ENCODE data around the gene MAP2K5. TPM values are rescaled to one million over a fixed set of nuclear protein-coding genes. Genes with fewer than 3 reads are reported as not detected.

Gene MAP2K5
- total and polyA plus RNA-seq, 7 donors: 11.3 to 19.4 (median 14.3) TPM

GRCh38 chr15:67782691-67782991 is 240.1 kb downstream of the MAP2K5 start:
- no peak overlapping the region for H3K27ac ChIP-seq
- H3K27me3 ChIP-seq: no peaks in the 10 kb centered on the region
- 68 to 86% methylated on average over 7 of the region's 7 CpGs for WGBS, 2 donors
- no peak for TF ChIP-seq EP300 (IDR thresholded peaks at IDR 0.05)
- no peak for TF ChIP-seq POLR2A (IDR thresholded peaks at IDR 0.05)
- H3K9me3 ChIP-seq: no peaks in the 10 kb centered on the region
- no peak overlapping the region for H3K4me3 ChIP-seq
- intact Hi-C loops (cut with DNase I): no loop called here
- H3K4me1 ChIP-seq: no peaks in the 10 kb centered on the region
- peaks cover 0 to 4% (median 0%) of the 10 kb centered on the region in 4 donors for H3K36me3 ChIP-seq
- DNase-seq: no peak

GRCh38 chr15:67783303-67783702 is 240.8 kb downstream of the MAP2K5 start:
- peaks cover 0 to 4% (median 0%) of the 10 kb centered on the region in 4 donors for H3K36me3 ChIP-seq
- 50 to 87% methylated on average over 7 of the region's 7 CpGs for WGBS, 2 donors
- intact Hi-C loops (cut with DNase I): no loop called here
- no peak overlapping the region for H3K4me3 ChIP-seq
- TF ChIP-seq POLR2AphosphoS5 (IDR thresholded peaks at IDR 0.05) (no peak), POLR2A (IDR thresholded peaks at IDR 0.05) (no peak), EP300 (IDR thresholded peaks at IDR 0.05) (no peak), CTCF (IDR thresholded peaks at IDR 0.05) (no peak)
- no peaks in the 10 kb centered on the region for H3K4me1 ChIP-seq
- no peaks in the 10 kb centered on the region for H3K9me3 ChIP-seq
- no peak overlapping the region for H3K27ac ChIP-seq
- no peak for DNase-seq
- no peaks in the 10 kb centered on the region for H3K27me3 ChIP-seq

DNA sequence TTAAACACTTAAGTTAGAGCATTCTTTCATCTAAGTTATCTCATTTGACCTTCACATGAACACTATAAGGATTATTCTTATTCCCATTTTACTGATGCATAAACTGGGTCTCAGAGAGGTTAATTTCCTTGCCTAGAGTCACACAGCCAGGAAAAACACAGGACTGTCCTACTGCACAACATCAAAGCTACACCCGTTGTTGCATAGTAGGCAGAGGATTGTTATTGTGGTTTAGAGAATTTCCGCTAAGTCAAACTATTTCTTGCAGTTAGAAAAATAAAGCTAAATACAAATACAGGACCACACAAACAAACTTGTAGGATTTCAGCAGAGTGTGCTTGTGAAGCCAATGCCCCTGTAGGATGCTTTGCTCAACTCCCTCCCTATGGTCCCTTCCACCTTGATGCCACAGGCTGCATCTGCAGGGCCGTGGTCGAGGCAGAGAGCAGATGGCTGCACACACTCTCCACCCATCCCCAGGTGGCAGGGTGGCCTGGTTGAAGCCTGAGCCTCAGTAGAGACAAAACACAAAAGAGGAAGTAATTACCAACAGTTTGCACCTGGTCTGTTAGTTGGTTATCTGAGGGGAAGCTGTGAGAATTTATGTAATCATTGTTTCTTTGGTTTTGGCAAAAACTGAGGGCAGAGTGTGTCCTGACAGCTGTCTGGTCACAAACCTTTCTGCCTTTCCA is 241.7 kb downstream of the MAP2K5 start:
- Histone ChIP-seq H3K4me1 (no peaks in the 10 kb centered on the region), H3K27ac (no peak overlapping the region), H3K4me3 (no peak overlapping the region), H3K36me3 (peaks cover 0 to 4% (median 0%) of the 10 kb centered on the region in 4 donors), H3K9me3 (no peaks in the 10 kb centered on the region), H3K27me3 (no peaks in the 10 kb centered on the region)
- intact Hi-C loops (cut with DNase I): no loop called here
- no peak for DNase-seq
- 33 to 48% methylated on average over 4 of the region's 4 CpGs for WGBS, 2 donors
- TF ChIP-seq POLR2A (IDR thresholded peaks at IDR 0.05): no peak
- TF ChIP-seq CTCF (IDR thresholded peaks at IDR 0.05): no peak
- TF ChIP-seq EP300 (IDR thresholded peaks at IDR 0.05): no peak
- no peak for TF ChIP-seq POLR2AphosphoS5 (IDR thresholded peaks at IDR 0.05)

DNA sequence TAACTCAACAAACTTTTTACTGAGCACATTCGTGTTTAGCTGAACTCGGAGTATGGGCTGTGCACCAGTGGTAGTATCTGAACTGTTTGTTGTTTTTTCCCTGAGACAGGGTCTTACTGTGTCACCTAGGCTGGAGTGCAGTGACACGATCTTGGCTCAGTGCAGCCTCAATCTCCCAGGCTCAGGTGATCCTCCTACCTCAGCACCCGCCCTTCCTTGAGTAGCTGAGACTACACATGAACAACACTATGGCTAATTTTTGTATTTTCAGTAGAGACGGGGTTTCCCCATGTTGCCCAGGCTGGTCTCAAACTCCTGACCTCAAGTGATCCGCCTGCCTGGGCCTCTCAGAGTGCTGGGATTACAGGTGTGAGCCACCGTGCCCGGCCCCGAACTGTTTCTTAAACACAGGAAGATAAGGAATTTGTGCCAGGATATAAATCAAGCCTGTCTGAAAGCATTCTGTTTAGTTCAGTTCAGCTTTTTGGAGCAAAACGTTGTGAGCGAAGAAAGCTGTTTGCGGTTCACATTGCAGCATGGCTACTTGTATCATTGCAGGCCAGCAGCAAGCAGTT is 242.4 kb downstream of the MAP2K5 start:
- Histone ChIP-seq H3K4me1 (no peaks in the 10 kb centered on the region), H3K9me3 (no peaks in the 10 kb centered on the region), H3K27me3 (no peaks in the 10 kb centered on the region), H3K36me3 (peaks cover 0 to 4% (median 0%) of the 10 kb centered on the region in 4 donors), H3K4me3 (no peak overlapping the region), H3K27ac (no peak overlapping the region)
- intact Hi-C loops (cut with DNase I): no loop called here
- WGBS, 2 donors: 70 to 86% methylated on average over 12 of the region's 12 CpGs
- TF ChIP-seq POLR2AphosphoS5 (IDR thresholded peaks at IDR 0.05) (no peak), POLR2A (IDR thresholded peaks at IDR 0.05) (no peak), EP300 (IDR thresholded peaks at IDR 0.05) (no peak), CTCF (IDR thresholded peaks at IDR 0.05) (no peak)
- no peak for DNase-seq

DNA sequence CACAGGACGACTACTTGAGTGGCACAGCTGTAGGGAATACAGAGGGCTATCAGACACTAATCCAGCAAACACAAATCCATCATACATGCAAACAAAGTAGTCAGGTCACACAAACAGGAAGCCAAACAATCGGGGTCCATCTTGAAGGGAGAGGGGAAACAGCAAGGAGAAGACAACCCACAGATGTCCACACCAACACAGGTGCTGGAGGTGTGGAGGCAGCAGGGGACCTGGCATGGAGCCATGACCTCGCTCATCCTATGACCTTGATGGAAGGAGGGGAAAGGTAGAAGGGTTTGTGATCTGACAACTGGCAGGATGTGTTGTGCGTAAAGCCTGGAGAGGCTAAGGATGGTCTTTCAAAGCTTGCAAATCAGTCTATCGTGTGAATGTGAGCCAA is 242.9 kb downstream of the MAP2K5 start:
- 75 to 85% methylated on average over 5 of the region's 5 CpGs for WGBS, 2 donors
- Histone ChIP-seq H3K27ac (no peak overlapping the region), H3K36me3 (peaks cover 0 to 4% (median 0%) of the 10 kb centered on the region in 4 donors), H3K27me3 (no peaks in the 10 kb centered on the region), H3K9me3 (no peaks in the 10 kb centered on the region), H3K4me1 (no peaks in the 10 kb centered on the region), H3K4me3 (no peak overlapping the region)
- DNase-seq: no peak
- intact Hi-C loops (cut with DNase I): no loop called here
- TF ChIP-seq POLR2AphosphoS5 (IDR thresholded peaks at IDR 0.05) (no peak), EP300 (IDR thresholded peaks at IDR 0.05) (no peak), CTCF (IDR thresholded peaks at IDR 0.05) (no peak), POLR2A (IDR thresholded peaks at IDR 0.05) (no peak)
